ENCODE data around the gene TAS2R40. TPM values are rescaled to one million over a fixed set of nuclear protein-coding genes. Genes with fewer than 3 reads are reported as not detected.

TAS2R40 gene
- polyA plus RNA-seq, 2 of the 4 experiments (the other 2 are of a cell fraction): not detected

DNA sequence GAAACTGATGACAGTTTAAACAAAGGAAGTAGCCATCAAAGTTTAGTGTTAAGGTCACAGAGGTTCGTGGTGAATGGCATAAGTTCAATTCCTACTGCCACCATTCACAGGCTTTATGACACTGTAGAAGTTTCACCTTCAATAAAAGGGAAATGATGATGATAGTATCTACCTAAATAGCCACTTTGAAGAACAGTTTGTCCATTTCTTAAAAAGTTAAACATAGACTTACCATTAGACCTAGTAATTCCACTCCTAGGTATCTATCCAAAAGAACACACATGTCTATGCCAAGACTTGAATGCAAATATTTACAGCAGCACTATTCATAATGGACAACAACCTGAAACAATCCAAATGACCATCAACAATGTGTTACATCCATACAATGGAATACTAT lies 22.5 kb downstream of the TAS2R40 start:
- H3K9me3 ChIP-seq: no peaks in the 10 kb centered on the region
- CTCF ChIA-PET: interaction anchor here (0.6 to 2.7 kb wide), 5 partner anchors 11 to 173 kb away, joined by 3 to 10 read pairs (median 4); no protein-coding TSS in a partner anchor
- no peak overlapping the region for H3K4me2 ChIP-seq
- TF ChIP-seq SREBF2 (IDR thresholded peaks at IDR 0.05) (no peak), GATA3 (IDR thresholded peaks at IDR 0.05; ENCODE audit: borderline replicate concordance) (no peak), MYC (IDR thresholded peaks at IDR 0.05; ENCODE audit: borderline replicate concordance, low read length) (no peak), PHF8 (IDR thresholded peaks at IDR 0.05; ENCODE audit: borderline replicate concordance, low read depth) (no peak), HDAC2 (IDR thresholded peaks at IDR 0.05) (no peak), RFX5 (IDR thresholded peaks at IDR 0.05) (no peak), HEYL (CRISPR knock-in tag; IDR thresholded peaks at IDR 0.05) (no peak), E2F6 (IDR thresholded peaks at IDR 0.05; ENCODE audit: borderline replicate concordance, low read depth) (no peak), JUN (IDR thresholded peaks at IDR 0.05) (no peak)
- TF ChIP-seq, protein P1, sequence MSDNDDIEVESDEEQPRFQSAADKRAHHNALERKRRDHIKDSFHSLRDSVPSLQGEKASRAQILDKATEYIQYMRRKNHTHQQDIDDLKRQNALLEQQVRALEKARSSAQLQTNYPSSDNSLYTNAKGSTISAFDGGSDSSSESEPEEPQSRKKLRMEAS (IDR thresholded peaks at IDR 0.05): no peak
- TF ChIP-seq, protein P2, sequence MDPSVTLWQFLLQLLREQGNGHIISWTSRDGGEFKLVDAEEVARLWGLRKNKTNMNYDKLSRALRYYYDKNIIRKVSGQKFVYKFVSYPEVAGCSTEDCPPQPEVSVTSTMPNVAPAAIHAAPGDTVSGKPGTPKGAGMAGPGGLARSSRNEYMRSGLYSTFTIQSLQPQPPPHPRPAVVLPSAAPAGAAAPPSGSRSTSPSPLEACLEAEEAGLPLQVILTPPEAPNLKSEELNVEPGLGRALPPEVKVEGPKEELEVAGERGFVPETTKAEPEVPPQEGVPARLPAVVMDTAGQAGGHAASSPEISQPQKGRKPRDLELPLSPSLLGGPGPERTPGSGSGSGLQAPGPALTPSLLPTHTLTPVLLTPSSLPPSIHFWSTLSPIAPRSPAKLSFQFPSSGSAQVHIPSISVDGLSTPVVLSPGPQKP (IDR thresholded peaks at IDR 0.05; ENCODE audit: low read depth, low read length): no peak
- H3K4me1 ChIP-seq: peaks cover 9% of the 10 kb centered on the region
- POLR2A ChIA-PET: interaction anchor here (0.6 kb wide), 1 partner anchor 65 kb away, joined by 10 read pairs; no protein-coding TSS in a partner anchor
- H3K27ac ChIP-seq: no peak overlapping the region
- FAIRE-seq: no peak
- DNase-seq (ENCODE audit: low read depth in 1 of 2, low spot score in 1 of 2): no peak
- ATAC-seq: no peak
- no peak overlapping the region for H3K4me3 ChIP-seq
- 6% methylated on average over 1 of the region's 1 CpG for WGBS (ENCODE audit: missing lambda C conversion rate)

- Histone ChIP-seq H3K4me3 (no peak overlapping the region), H3K4me2 (peak overlapping the region; percentile 28), H3K4me1 (peaks cover 9% of the 10 kb centered on the region), H3K9me3 (no peaks in the 10 kb centered on the region), H3K27ac (no peak overlapping the region)
- ATAC-seq: no peak
- no peak for FAIRE-seq
- WGBS (ENCODE audit: missing lambda C conversion rate): 8% methylated on average over 3 of the region's 3 CpGs
- TF ChIP-seq JUNB (IDR thresholded peaks at IDR 0.05) (0 out of 2 replicates have a peak, but pooled peaks have one; percentile 26), FOSL2 (IDR thresholded peaks at IDR 0.05) (no peak), FOSL2 (CRISPR knock-in tag; IDR thresholded peaks at IDR 0.05) (peak; percentile 35; the same call in 1 of the 2 replicates), ZSCAN20 (CRISPR knock-in tag; IDR thresholded peaks at IDR 0.05) (no peak)
- CTCF ChIA-PET: interaction anchor here (1.0 to 2.7 kb wide), 3 partner anchors 11 to 237 kb away, joined by 3 to 10 read pairs (median 4); no protein-coding TSS in a partner anchor
- POLR2A ChIA-PET: interaction anchor here (0.6 kb wide), 1 partner anchor 64 kb away, joined by 10 read pairs; no protein-coding TSS in a partner anchor
- peak in 1 of 2 experiments; percentile 17 for DNase-seq (ENCODE audit: low read depth in 1 of 2, low spot score in 1 of 2)
Observed at GRCh38 chr7:143245123-143245522, 23.3 kb downstream of the TAS2R40 start.

DNA sequence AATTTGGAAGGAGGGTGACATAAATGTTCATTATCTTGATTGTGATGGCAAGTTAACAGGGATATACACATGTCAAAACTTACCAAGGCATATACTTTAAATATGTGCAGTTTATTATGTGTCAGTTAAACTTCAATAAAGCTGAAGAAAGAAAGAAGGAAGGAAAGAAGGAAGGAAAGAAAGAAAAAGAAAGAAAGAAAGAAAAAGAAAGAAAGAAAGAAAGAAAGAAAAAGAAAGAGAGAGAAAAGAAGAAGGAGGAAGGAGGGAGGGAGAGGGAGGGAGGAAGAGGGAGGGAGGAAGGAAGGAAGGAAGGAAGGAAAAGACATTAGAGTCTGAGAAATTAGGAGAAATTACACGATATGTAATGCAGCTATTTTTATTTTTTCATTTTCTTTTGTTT lies 25.5 kb downstream of the TAS2R40 start:
- FAIRE-seq: no peak
- ATAC-seq: no peak
- Histone ChIP-seq H3K9me3 (no peaks in the 10 kb centered on the region), H3K4me2 (no peak overlapping the region), H3K4me3 (no peak overlapping the region), H3K4me1 (peaks cover 9% of the 10 kb centered on the region), H3K27ac (no peak overlapping the region)
- WGBS (ENCODE audit: missing lambda C conversion rate): 24% methylated on average over 1 of the region's 1 CpG
- ChIA-PET POLR2A (no interaction called here), CTCF (interaction anchor here (1.0 kb wide), 1 partner anchor 63 kb away, joined by 3 read pairs; no protein-coding TSS in a partner anchor)
- no peak for DNase-seq (ENCODE audit: low read depth in 1 of 2, low spot score in 1 of 2)
- no peak for TF ChIP-seq HOXA7 (CRISPR knock-in tag; IDR thresholded peaks at IDR 0.05)
- TF ChIP-seq RCOR1 (IDR thresholded peaks at IDR 0.05; ENCODE audit: low read depth, low read length): no peak
- no peak for TF ChIP-seq NR3C1 (IDR thresholded peaks at IDR 0.05)
- no peak for TF ChIP-seq TP53 (CRISPR knock-in tag; IDR thresholded peaks at IDR 0.05)
- TF ChIP-seq EHMT2 (IDR thresholded peaks at IDR 0.05; ENCODE audit: low read depth): no peak
- no peak for TF ChIP-seq HMGXB4 (CRISPR knock-in tag; IDR thresholded peaks at IDR 0.05; ENCODE audit: borderline replicate concordance)
- no peak for TF ChIP-seq FOXS1 (CRISPR knock-in tag; IDR thresholded peaks at IDR 0.05)
- no peak for TF ChIP-seq CHD2 (IDR thresholded peaks at IDR 0.05; ENCODE audit: low read length, partially characterized antibody)
- no peak for TF ChIP-seq SREBF2 (IDR thresholded peaks at IDR 0.05)
- TF ChIP-seq JUN (IDR thresholded peaks at IDR 0.05): no peak

Measured in A549 (cell line).